ENCODE measurements around the gene ZFP64. TPM values are rescaled to one million over a fixed set of nuclear protein-coding genes. Genes with fewer than 3 reads are reported as not detected.

The ZFP64 gene
- total RNA-seq, 3 donors from 2014 or later = 11.1 to 14.2 (median 11.3) TPM

DNA sequence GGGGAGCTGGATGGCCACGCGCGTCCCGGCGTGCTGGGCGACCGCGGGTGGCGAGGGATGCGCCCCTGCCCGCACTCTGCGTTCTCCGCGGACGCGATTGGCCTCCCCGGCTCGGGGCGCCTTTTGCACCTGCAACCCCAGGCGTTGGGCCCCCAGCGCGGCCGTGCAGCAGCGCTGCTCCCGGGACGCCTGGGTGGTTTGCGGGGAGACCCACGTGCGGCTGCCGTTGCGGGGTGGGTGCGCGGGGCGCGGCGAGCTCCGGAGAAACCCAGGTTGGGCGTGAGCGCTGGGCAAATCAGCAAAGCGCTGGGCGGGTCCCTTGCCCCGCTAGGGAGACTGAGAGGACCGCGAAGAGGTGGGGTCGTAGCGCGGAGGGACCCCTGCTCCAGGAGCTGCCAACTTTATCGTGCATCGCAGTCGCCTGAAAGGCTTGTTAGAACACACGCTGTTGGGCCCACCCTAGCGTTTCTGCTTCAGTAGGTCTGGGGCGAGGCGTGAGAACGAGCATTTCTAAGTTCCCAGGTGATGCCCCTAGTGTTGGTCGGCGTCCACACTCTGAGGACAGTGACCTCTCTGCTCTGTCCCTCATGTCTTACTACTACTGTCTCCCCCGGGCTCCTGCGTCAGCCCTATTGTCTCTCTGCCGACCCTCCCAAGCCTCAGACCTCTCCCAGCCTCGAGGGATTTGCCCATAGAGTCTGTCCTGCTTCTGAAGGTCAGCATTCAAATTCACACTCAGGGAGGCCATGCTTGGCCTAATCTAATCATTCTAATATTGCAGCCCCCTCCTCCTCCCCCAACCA, 538 bp upstream of the ZFP64 start:
- Mint-ChIP-seq H3K4me3 (peak overlapping the region; percentile 78), H3K4me1 (ENCODE audit: low read depth) (peaks cover 18% of the 10 kb centered on the region), H3K36me3 (ENCODE audit: insufficient read depth) (no peaks in the 10 kb centered on the region), H3K9me3 (no peaks in the 10 kb centered on the region), H3K27me3 (ENCODE audit: low read depth) (no peaks in the 10 kb centered on the region)
- ATAC-seq = peak; percentile 53 to 59
- peak; percentile 44 for DNase-seq

DNA sequence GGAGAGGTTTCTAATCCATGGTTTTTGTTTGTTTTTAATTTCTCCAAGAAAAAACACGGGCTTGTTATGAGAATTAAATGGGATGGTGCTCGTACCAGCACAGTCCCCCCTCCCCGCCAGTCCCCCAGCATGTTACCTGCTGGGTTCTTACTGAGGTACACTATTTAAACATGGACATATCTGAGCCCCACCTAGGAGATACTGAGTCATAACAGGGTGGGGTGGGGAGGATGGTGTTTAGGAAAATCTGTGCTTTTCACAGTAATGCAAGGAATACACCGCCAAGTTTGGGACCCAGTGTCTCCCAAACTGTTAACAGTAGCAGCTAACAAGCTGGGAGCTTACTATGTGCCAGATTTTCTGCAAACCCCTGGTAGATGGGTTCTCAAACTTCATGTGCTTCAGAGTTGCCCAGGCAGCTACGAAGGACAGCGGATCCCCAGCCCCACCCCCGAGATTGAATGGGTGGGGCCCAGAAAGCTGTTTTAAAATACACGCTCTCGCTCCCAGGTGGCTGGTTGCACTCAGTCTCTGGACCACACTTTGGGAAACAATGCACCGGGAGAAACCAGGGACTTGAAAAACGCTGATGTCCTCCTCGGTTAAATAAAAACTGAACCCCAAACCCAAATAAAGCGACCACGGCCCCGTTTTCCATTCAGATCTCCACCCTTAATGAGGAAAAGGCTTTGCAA, 995 bp downstream of the ZFP64 start:
- Mint-ChIP-seq H3K4me1 (ENCODE audit: low read depth) (peaks cover 18% of the 10 kb centered on the region), H3K4me3 (peak overlapping the region; percentile 93), H3K27me3 (ENCODE audit: low read depth) (no peaks in the 10 kb centered on the region), H3K36me3 (ENCODE audit: insufficient read depth) (peaks cover 3% of the 10 kb centered on the region), H3K9me3 (no peaks in the 10 kb centered on the region)
- peak; percentile 10 for DNase-seq
- ATAC-seq = peak in 1 of 2 donors; percentile 15

DNA sequence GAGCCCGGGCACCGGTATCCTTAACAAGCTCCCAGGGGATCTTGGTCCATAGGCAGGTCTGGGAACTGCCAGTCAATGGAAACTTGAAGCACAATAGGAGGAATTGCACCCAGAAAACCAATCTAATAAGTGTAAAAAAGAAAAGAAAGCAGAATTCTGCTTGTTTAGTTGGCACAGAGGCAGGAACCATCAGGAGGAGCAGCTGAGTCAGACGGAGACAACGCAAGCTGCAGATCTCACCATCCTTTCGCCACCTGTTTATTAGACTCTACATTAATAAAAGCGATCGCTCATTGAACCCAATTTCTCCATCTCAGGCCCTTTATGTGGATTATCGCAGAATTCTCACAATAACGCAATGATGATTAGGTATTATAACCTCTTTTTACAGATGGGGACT, 9.8 kb downstream of the ZFP64 start:
- peaks cover 28% of the 10 kb centered on the region for H3K36me3 Mint-ChIP-seq (ENCODE audit: insufficient read depth)

DNA sequence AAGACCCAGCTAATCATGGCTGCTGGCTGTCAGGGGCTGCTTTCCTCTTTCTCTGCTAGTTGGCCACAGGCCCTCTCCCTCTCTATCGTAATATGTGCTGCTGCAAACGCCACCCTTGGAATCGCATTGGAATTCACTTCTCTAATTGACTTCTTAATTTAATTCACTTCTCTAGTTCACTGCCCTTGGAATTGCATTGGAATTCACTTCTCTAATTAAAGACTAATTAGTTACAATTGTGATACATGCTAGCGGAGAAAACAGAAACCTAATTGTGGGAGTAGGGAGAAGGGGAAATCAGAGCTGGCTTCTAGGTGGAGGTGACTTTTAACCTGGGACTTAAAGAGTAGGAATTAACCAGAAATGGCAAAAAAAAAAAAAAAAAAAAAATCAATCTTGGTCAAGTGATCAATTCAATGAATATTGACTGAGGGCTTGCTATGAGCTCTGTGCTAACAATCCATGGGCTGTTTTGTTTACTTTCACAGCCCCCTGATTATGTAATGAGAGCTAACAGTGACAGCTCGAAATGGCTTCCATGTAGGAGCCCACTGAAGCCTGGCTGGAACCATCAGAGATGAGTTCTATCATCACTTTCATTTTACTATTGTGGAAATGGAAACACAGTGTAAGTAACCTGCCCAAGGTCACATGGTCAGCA, 11.3 kb downstream of the ZFP64 start:
- peaks cover 27% of the 10 kb centered on the region for H3K36me3 Mint-ChIP-seq (ENCODE audit: insufficient read depth)
- H3K9me3 Mint-ChIP-seq = no peaks in the 10 kb centered on the region
- no peak overlapping the region for H3K4me3 Mint-ChIP-seq
- ATAC-seq (no peak), DNase-seq (no peak)
- H3K4me1 Mint-ChIP-seq (ENCODE audit: low read depth) = peaks cover 5% of the 10 kb centered on the region
- H3K27me3 Mint-ChIP-seq (ENCODE audit: low read depth) = no peaks in the 10 kb centered on the region

More for the DNA sequence above, 9.8 kb downstream of the ZFP64 start:
- Mint-ChIP-seq H3K4me1 (ENCODE audit: low read depth) (peaks cover 5% of the 10 kb centered on the region), H3K9me3 (no peaks in the 10 kb centered on the region), H3K27me3 (ENCODE audit: low read depth) (no peaks in the 10 kb centered on the region), H3K4me3 (no peak overlapping the region)
- DNase-seq (no peak), ATAC-seq (no peak)

DNA sequence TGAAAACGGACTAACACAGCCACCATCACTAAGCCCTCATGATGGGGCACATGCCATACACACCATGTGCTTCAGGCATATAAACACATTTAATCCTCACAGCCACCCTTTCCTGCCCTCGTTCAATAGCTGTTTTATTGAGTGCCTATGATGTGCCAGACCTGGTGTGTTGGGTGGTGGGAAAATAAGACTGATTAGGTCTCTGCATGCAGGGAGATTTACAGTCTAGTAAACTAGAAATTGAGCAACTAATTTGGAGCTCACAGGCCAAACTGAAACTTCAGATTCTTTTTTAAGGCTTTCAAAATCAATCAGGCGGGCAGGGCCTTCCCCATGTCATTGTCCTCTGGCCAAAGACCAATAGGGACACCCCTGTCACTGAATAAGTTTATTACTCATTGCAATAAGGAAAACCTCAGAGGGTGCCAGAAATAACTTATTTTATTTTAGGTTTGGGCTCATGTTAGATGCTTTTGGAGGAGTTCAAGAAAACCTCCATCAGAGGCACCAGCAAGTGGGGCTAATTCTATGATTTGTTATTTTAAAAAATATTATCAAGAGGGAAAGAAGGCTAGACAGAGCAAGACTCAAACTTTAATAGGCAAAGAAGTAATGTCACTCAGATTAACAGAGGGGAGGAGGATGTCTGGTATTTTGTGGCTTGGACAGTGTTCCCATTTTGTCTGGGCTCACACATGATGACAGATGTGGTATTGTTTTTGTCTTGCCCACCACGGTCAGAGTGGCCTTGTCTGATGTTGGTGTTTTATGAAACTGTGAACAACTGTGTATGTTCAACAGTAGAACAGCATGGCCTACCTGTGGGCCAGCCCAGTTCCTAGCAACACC, 12.0 kb downstream of the ZFP64 start:
- H3K4me1 Mint-ChIP-seq (ENCODE audit: low read depth) = peaks cover 5% of the 10 kb centered on the region
- H3K27me3 Mint-ChIP-seq (ENCODE audit: low read depth) = no peaks in the 10 kb centered on the region
- H3K36me3 Mint-ChIP-seq (ENCODE audit: insufficient read depth) = peaks cover 27% of the 10 kb centered on the region
- DNase-seq (no peak), ATAC-seq (peak in 1 of 2 donors; percentile 56)
- H3K9me3 Mint-ChIP-seq = no peaks in the 10 kb centered on the region
- H3K4me3 Mint-ChIP-seq = no peak overlapping the region

DNA sequence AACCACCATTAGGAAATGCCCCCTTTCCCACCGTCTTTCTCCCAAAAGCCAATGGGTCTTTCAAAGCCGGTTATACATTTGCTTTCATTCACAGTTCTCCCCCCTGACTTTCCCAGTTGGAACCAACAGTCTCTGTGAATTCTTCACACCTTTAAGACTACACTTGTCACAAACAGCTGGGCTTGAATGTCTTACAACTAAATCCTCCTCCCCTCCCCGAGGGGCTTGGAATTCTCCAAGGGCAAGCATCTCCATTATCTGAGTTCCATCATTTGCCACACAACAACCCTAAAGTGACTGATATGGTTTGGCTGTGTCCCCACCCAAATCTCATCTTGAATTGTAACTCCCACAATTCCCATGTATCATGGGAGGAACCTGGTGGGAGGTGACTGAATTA, 12.9 kb downstream of the ZFP64 start:
- H3K27me3 Mint-ChIP-seq (ENCODE audit: low read depth) = no peaks in the 10 kb centered on the region
- H3K4me1 Mint-ChIP-seq (ENCODE audit: low read depth) = peaks cover 5% of the 10 kb centered on the region
- H3K36me3 Mint-ChIP-seq (ENCODE audit: insufficient read depth) = peaks cover 22% of the 10 kb centered on the region
- DNase-seq (no peak), ATAC-seq (no peak)
- H3K4me3 Mint-ChIP-seq = no peak overlapping the region
- no peaks in the 10 kb centered on the region for H3K9me3 Mint-ChIP-seq

DNA sequence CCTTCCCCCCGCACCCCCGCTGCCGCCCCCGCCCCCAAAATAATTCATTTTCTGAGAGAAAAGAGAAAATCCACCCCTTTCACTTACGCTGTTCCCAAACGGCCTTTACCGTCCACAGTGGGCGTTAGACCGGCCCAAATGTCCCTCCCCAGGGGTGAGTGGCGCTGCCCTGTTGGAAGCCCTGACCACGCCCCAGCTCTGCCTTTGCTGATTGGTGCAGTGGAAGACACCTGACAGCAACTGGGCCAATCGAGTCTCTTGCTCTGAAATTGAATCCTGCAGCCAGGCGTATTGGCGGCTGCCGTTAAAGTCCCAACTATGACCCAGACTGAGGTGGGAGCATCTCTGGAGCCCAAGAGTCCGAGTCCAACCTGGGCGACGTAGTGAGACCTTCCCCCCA, 15.7 kb downstream of the ZFP64 start:
- ATAC-seq = no peak
- no peaks in the 10 kb centered on the region for H3K9me3 Mint-ChIP-seq
- no peaks in the 10 kb centered on the region for H3K27me3 Mint-ChIP-seq (ENCODE audit: low read depth)
- H3K36me3 Mint-ChIP-seq (ENCODE audit: insufficient read depth) = peaks cover 17% of the 10 kb centered on the region
- no peak for DNase-seq
- H3K4me1 Mint-ChIP-seq (ENCODE audit: low read depth) = peaks cover 5% of the 10 kb centered on the region
- H3K4me3 Mint-ChIP-seq = no peak overlapping the region

DNA sequence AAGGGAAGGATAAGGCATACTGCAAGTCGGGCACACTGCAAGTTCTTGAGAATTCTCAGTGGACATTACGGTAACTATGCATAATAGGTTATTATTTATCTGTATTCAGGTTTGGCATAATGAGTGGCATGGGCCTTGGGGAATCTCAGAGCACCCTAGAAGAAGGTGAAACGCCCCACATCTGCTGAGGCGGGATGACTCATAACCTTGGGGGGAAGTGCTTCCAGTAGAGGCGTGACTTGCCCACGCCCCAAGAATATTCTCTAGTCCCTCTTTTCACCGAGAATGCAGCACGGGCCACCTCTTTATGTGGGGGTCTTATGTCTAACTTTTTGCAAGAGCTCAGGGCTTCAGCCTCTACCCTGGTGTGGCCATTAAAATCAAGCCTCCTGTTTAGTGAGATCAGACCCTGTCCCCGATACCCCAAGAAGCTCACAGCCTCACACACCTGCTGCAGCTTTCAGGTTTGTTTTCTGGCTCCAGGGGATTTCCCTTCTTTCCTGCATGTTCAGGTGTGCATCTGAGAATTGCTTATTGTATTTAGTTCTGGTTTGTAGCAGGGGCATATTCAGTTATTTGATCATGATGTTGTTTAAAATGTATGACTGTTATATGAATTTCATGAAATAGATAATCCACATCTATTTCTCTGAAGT, 19.1 kb downstream of the ZFP64 start:
- ATAC-seq = no peak
- Mint-ChIP-seq H3K27me3 (ENCODE audit: low read depth) (no peaks in the 10 kb centered on the region), H3K4me3 (no peak overlapping the region), H3K36me3 (ENCODE audit: insufficient read depth) (peaks cover 15% of the 10 kb centered on the region), H3K9me3 (no peaks in the 10 kb centered on the region), H3K4me1 (ENCODE audit: low read depth) (peaks cover 4% of the 10 kb centered on the region)
- DNase-seq = no peak

DNA sequence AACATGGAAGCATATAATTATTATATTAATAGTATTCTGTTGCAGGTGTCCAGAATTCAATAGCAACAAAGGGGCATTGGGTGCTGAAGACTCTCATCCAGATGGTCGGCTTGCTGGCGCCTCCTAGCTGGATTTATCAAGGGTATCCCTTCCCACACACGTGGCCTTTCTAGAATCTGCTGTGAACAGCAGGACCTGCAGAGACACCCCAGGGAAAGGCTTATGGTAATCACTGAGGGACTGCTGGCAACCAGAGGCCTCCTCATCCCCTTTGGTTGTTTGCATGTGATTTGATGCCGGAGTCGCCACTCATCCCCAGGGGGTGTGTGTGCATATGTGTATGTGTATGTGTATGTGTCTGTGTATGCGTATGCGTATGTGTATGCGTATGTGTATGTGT, 20.6 kb downstream of the ZFP64 start:
- ATAC-seq = no peak
- H3K27me3 Mint-ChIP-seq (ENCODE audit: low read depth) = no peaks in the 10 kb centered on the region
- DNase-seq = no peak
- no peak overlapping the region for H3K4me3 Mint-ChIP-seq
- H3K9me3 Mint-ChIP-seq = no peaks in the 10 kb centered on the region
- peaks cover 20% of the 10 kb centered on the region for H3K36me3 Mint-ChIP-seq (ENCODE audit: insufficient read depth)
- peaks cover 4% of the 10 kb centered on the region for H3K4me1 Mint-ChIP-seq (ENCODE audit: low read depth)

DNA sequence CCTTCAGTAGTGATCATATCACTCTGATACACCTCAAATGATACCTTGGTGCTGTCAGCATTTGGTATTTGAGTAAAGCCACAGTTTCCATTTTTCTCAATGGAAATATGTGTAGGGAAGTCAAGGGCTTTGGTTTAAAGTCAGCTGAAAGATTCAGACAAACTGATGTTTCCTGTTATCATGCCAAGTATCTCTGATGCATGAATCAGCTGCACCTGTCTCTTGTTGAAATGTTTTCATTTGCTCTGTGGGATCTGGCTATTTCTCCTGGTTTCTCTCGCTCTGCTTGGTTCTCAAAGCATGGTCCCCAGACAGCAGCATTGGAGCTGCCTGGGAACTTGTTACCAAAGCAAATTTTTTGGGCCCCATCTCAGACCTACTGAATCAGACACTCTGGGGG, 23.5 kb downstream of the ZFP64 start:
- ATAC-seq (no peak), DNase-seq (no peak)
- H3K9me3 Mint-ChIP-seq = no peaks in the 10 kb centered on the region
- no peak overlapping the region for H3K4me3 Mint-ChIP-seq
- H3K27me3 Mint-ChIP-seq (ENCODE audit: low read depth) = no peaks in the 10 kb centered on the region
- H3K36me3 Mint-ChIP-seq (ENCODE audit: insufficient read depth) = peaks cover 38% of the 10 kb centered on the region
- peaks cover 4% of the 10 kb centered on the region for H3K4me1 Mint-ChIP-seq (ENCODE audit: low read depth)

DNA sequence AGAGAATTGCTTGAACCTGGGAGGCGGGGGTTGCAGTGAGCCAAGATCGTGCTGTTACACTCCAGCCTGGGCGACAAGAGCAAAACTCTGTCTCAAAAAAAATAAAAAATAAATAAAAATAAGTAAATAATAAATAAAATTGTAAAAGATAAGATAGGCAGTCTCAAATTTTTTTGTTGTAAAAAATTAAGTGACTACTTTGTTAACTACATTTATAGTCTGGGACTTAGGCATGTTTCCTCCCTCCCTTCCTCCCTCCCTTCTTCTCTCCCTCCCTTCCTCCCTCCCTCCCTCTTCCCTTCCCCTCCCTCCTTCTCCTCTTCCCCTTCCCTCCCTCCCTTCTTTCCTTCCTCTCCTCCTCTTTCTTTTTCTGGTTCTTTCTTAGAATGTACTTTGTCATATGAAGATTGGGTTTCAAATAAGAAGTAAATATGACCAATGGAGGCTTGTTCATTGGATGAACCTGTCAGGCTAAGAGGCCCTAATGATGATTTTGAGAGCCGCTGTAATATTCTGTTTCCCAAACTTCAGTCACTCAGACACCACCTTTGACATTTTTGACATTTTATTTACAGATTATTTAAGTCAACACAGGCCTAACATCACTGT, 24.2 kb downstream of the ZFP64 start:
- Mint-ChIP-seq H3K4me1 (ENCODE audit: low read depth) (peaks cover 4% of the 10 kb centered on the region), H3K36me3 (ENCODE audit: insufficient read depth) (peaks cover 36% of the 10 kb centered on the region)

DNA sequence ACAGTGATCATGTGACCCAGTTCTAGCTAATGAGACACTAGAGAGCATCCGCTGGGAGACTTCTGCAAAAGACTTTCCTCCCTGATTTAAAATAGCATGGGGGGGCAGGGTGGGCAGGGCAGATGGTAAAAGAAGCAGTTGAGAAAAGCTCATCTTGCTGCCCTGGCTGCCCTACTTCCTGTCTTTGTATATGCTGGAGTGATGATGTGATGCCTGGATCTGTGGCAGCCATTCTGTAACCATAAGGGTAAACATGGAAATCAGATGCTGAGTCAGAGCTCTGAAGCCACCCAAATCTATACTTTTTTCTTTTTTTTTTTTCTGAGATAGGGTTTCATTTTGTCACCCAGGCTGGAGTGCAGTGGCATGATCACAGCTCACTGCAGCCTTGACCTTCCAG, 25.4 kb downstream of the ZFP64 start:
- DNase-seq = no peak
- peaks cover 4% of the 10 kb centered on the region for H3K4me1 Mint-ChIP-seq (ENCODE audit: low read depth)
- H3K36me3 Mint-ChIP-seq (ENCODE audit: insufficient read depth) = peaks cover 39% of the 10 kb centered on the region
- H3K27me3 Mint-ChIP-seq (ENCODE audit: low read depth) = no peaks in the 10 kb centered on the region
- H3K9me3 Mint-ChIP-seq = no peaks in the 10 kb centered on the region
- no peak for ATAC-seq
- H3K4me3 Mint-ChIP-seq = no peak overlapping the region

More for the DNA sequence above, 24.2 kb downstream of the ZFP64 start:
- no peak for DNase-seq
- H3K27me3 Mint-ChIP-seq (ENCODE audit: low read depth) = no peaks in the 10 kb centered on the region
- H3K9me3 Mint-ChIP-seq = no peaks in the 10 kb centered on the region
- no peak overlapping the region for H3K4me3 Mint-ChIP-seq
- no peak for ATAC-seq

DNA sequence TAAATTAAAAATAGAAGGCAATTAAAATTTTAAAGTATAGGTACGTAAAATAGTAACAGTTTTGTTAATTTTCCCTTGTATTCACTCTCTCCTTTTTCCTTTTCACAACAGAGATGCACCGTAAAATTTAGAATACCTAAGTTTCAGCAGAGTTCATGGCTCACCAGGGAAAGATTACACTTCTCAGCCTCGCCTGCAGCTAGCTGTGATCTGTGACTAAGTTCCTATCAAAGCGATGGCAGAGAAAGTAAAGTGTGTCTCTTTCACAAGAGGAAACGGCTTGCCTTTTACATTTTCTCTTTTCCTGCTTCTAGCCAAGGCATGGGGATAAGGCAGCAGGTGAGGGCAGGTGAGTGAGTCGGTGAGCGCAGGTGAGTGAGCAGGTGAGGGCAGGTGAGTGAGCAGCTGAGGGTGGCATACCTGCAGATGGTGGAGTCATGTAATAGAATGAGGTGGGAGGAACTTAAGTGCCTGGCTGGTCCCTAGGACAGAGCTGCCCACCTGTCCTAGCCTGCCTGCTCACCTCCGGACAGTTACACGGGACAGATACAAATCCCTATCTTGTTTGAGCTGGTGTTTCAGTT, 30.9 kb downstream of the ZFP64 start:
- Mint-ChIP-seq H3K4me1 (ENCODE audit: low read depth) (no peaks in the 10 kb centered on the region), H3K36me3 (ENCODE audit: insufficient read depth) (peaks cover 60% of the 10 kb centered on the region), H3K27me3 (ENCODE audit: low read depth) (no peaks in the 10 kb centered on the region), H3K9me3 (no peaks in the 10 kb centered on the region), H3K4me3 (no peak overlapping the region)
- DNase-seq (no peak), ATAC-seq (no peak)
